H1 (cell line): ENCODE results near the gene ELOVL6. TPM values are rescaled to one million over a fixed set of nuclear protein-coding genes. Genes with fewer than 3 reads are reported as not detected.

Experiments
- CTCF ChIA-PET: fragments of 300-600 bp; sonication (Branson Sonifier 250); formaldehyde crosslinking; loops from one replicate; lab custom pipeline; 2021; ENCODE audit not compliant: partially characterized antibody; lab: Charles Lee
- POLR2A ChIA-PET: fragments of 300-600 bp; sonication (Branson Sonifier 250); formaldehyde crosslinking; loops from one replicate; lab custom pipeline; 2021; ENCODE audit warnings: inconsistent platforms; ENCODE audit not compliant: partially characterized antibody; lab: Charles Lee
- DNase-seq, 2 experiments: peaks; one replicate each; pipeline versions ENCODE4 v3.0.0 to v3.0.0-alpha.2; 2010 to 2022; ENCODE audit warnings: low spot score in 2 of 2, low read depth in 1 of 2, mixed read lengths in 1 of 2
- FAIRE-seq: peaks from 2 replicates; lab custom pipeline; 2011; peaks lifted over from hg19 to GRCh38; lab: Jason Lieb, UNC
- H2AFZ ChIP-seq: 2 replicates; pipeline ENCODE4 v1.8.1; 2012; ENCODE audit warnings: low read length, inconsistent platforms
- H2AK5ac ChIP-seq: 2 replicates; pipeline ENCODE4 v1.6.1; 2013; ENCODE audit warnings: low read depth, low read length
- H2BK120ac ChIP-seq: replicated peaks from 2 replicates; pipeline ENCODE3; 2013; ENCODE audit warnings: low read depth, low read length, inconsistent platforms
- H2BK12ac ChIP-seq: 2 replicates; pipeline ENCODE4 v1.6.1; 2013; ENCODE audit warnings: low read depth, low read length
- H2BK15ac ChIP-seq: 2 replicates; pipeline ENCODE4 v1.6.1; 2013; ENCODE audit warnings: low read length
- H2BK20ac ChIP-seq: 2 replicates; pipeline ENCODE4 v1.6.1; 2013; ENCODE audit warnings: low read length
- H2BK5ac ChIP-seq: 2 replicates; pipeline ENCODE4 v1.6.1; 2013; ENCODE audit warnings: low read depth, low read length
- H3K14ac ChIP-seq: 2 replicates; pipeline ENCODE4 v1.6.1; 2013; ENCODE audit warnings: inconsistent platforms; ENCODE audit not compliant: insufficient read length
- H3K18ac ChIP-seq: 2 replicates; pipeline ENCODE4 v1.6.1; 2013; ENCODE audit warnings: low read length; ENCODE audit errors: extremely low read depth
- H3K23ac ChIP-seq: 2 replicates; pipeline ENCODE4 v1.6.1; 2013; ENCODE audit warnings: inconsistent platforms; ENCODE audit not compliant: insufficient read length
- H3K23me2 ChIP-seq: 2 replicates; pipeline ENCODE4 v1.6.1; 2013; ENCODE audit warnings: low read depth, low read length
- H3K27ac ChIP-seq: 2 replicates; pipeline ENCODE4 v1.6.1; 2011; ENCODE audit warnings: low read depth, low read length, inconsistent platforms
- H3K27me3 ChIP-seq, 4 experiments: replicated peaks in 1 of 4; 1 replicate in 1 of 4; 2 replicates in 3 of 4; pipeline versions ENCODE4 v1.6.1 to v1.8.1; 2011 to 2013; ENCODE audit warnings: low read length in 3 of 4, mild to moderate bottlenecking in 3 of 4, inconsistent platforms in 2 of 4, mixed read lengths in 2 of 4, moderate library complexity in 1 of 4; ENCODE audit not compliant: control insufficient read depth in 3 of 4, insufficient read depth in 3 of 4; ENCODE audit errors: extremely low read depth in 1 of 4
- H3K36me3 ChIP-seq, 4 experiments: 2 replicates each; pipeline versions ENCODE4 v1.6.1 to v1.8.1; 2011 to 2013; ENCODE audit warnings: mild to moderate bottlenecking in 4 of 4, low read length in 3 of 4, moderate library complexity in 2 of 4, control low read depth in 1 of 4, inconsistent platforms in 1 of 4; ENCODE audit not compliant: insufficient read depth in 4 of 4, control insufficient read depth in 2 of 4
- H3K4ac ChIP-seq: replicated peaks from 2 replicates; pipeline ENCODE3; 2013; ENCODE audit warnings: low read length, low read depth, mixed read lengths, inconsistent platforms; ENCODE audit not compliant: insufficient read length
- H3K4me1 ChIP-seq, 4 experiments: replicated peaks in 1 of 4; 1 replicate in 1 of 4; 2 replicates in 3 of 4; pipeline versions ENCODE4 v1.6.1 to v1.8.1; 2011 to 2013; ENCODE audit warnings: low read length in 3 of 4, inconsistent platforms in 2 of 4, mixed read lengths in 1 of 4; ENCODE audit not compliant: insufficient read depth in 4 of 4, control insufficient read depth in 3 of 4
- H3K4me2 ChIP-seq, 2 experiments: 2 replicates each; pipeline versions ENCODE4 v1.6.1 to v1.8.1; 2011 to 2013; ENCODE audit warnings: low read depth in 2 of 2, low read length in 2 of 2, control low read depth in 1 of 2, inconsistent platforms in 1 of 2, mild to moderate bottlenecking in 1 of 2; ENCODE audit not compliant: insufficient read depth in 1 of 2
- H3K4me3 ChIP-seq, 4 experiments: fragments of 200-600, 300-600 bp in 1 of 4; sonication (generic), shearing (Covaris generic), sonication (Bioruptor Twin) in 1 of 4; 2 replicates each; pipeline versions ENCODE4 v1.5.1 to v1.8.1; 2011 to 2016; ENCODE audit warnings: low read length in 4 of 4, low read depth in 3 of 4, control low read depth in 2 of 4, inconsistent platforms in 2 of 4, mild to moderate bottlenecking in 2 of 4, mixed read lengths in 1 of 4, moderate library complexity in 1 of 4; ENCODE audit not compliant: insufficient read depth in 2 of 4; ENCODE audit errors: extremely low read depth in 1 of 4
- H3K56ac ChIP-seq: replicated peaks from 2 replicates; pipeline ENCODE3; 2013; ENCODE audit warnings: low read depth, mild to moderate bottlenecking, mixed read lengths, low read length, inconsistent platforms; ENCODE audit not compliant: insufficient read length
- H3K79me1 ChIP-seq: 2 replicates; pipeline ENCODE4 v1.6.1; 2013; ENCODE audit warnings: low read depth, low read length, control low read depth
- H3K79me2 ChIP-seq, 2 experiments: 2 replicates each; pipeline versions ENCODE4 v1.6.1 to v1.8.1; 2012 to 2013; ENCODE audit warnings: low read length in 2 of 2, mild to moderate bottlenecking in 2 of 2, inconsistent platforms in 1 of 2; ENCODE audit not compliant: insufficient read depth in 2 of 2, control insufficient read depth in 1 of 2
- H3K9ac ChIP-seq, 4 experiments: replicated peaks in 1 of 4; 1 replicate in 1 of 4; 2 replicates in 3 of 4; pipeline versions ENCODE4 v1.6.1 to v1.8.1; 2011 to 2013; ENCODE audit warnings: low read depth in 3 of 4, low read length in 3 of 4, control low read depth in 2 of 4, mild to moderate bottlenecking in 2 of 4, moderate library complexity in 2 of 4, inconsistent platforms in 1 of 4; ENCODE audit errors: extremely low read depth in 1 of 4
- H3K9me3 ChIP-seq, 2 experiments: 2 replicates each; pipeline versions ENCODE4 v1.6.1 to v1.8.1; 2012 to 2013; ENCODE audit warnings: mild to moderate bottlenecking in 2 of 2, moderate library complexity in 2 of 2, control low read depth in 1 of 2, inconsistent platforms in 1 of 2, low read depth in 1 of 2, low read length in 1 of 2, mixed read lengths in 1 of 2; ENCODE audit not compliant: insufficient read depth in 2 of 2
- H4K20me1 ChIP-seq, 2 experiments: replicated peaks in 1 of 2; 2 replicates each; pipeline versions ENCODE3 to v1.8.1; 2011 to 2013; ENCODE audit warnings: inconsistent platforms in 2 of 2, low read length in 2 of 2, mild to moderate bottlenecking in 1 of 2; ENCODE audit not compliant: insufficient read depth in 2 of 2, control insufficient read depth in 1 of 2
- H4K5ac ChIP-seq: 2 replicates; pipeline ENCODE4 v1.6.1; 2013; ENCODE audit warnings: low read length, low read depth, mixed read lengths, inconsistent platforms; ENCODE audit not compliant: insufficient read length
- H4K8ac ChIP-seq: 2 replicates; pipeline ENCODE4 v1.8.0; 2013; ENCODE audit warnings: mild to moderate bottlenecking, moderate library complexity, low read length, inconsistent platforms; ENCODE audit not compliant: insufficient read depth; ENCODE audit errors: extremely low read depth
- H4K91ac ChIP-seq: replicated peaks from 2 replicates; pipeline ENCODE3; 2013; ENCODE audit warnings: low read length, mixed read lengths, inconsistent platforms; ENCODE audit not compliant: insufficient read length
- CTBP2 ChIP-seq: IDR thresholded peaks from 2 replicates; pipeline ENCODE4 v1.7.0; 2011; ENCODE audit warnings: borderline replicate concordance, mild to moderate bottlenecking, moderate library complexity, mixed read lengths, low read length; ENCODE audit not compliant: insufficient read depth, insufficient read length
- CTCF ChIP-seq, 3 experiments: IDR thresholded peaks; 1 replicate in 2 of 3; 2 replicates in 1 of 3; pipeline versions ENCODE4 v1.5.1 to v1.6.1; 2011; ENCODE audit warnings: low read length in 3 of 3, mild to moderate bottlenecking in 3 of 3, inconsistent platforms in 2 of 3, low read depth in 1 of 3, moderate library complexity in 1 of 3; ENCODE audit not compliant: insufficient read depth in 1 of 3; ENCODE audit errors: control extremely low read depth in 1 of 3
- EZH2 ChIP-seq: fragments of 200-600 bp; sonication (generic); IDR thresholded peaks from 2 replicates; pipeline ENCODE4 v1.7.1; 2012; ENCODE audit warnings: low read depth, mild to moderate bottlenecking, moderate library complexity, low read length, inconsistent platforms; ENCODE audit not compliant: severe bottlenecking
- JUN ChIP-seq: IDR thresholded peaks from 2 replicates; pipeline ENCODE4 v1.6.1; 2011; ENCODE audit warnings: low read depth, mild to moderate bottlenecking, improper control_type of control experiment, low read length
- JUND ChIP-seq: IDR thresholded peaks from 2 replicates; pipeline ENCODE4 v1.6.1; 2011; ENCODE audit warnings: mild to moderate bottlenecking, improper control_type of control experiment, low read length
- KDM5A ChIP-seq: fragments of 200-600 bp; IDR thresholded peaks from 2 replicates; pipeline ENCODE4 v1.7.1; 2012; ENCODE audit warnings: mild to moderate bottlenecking, low read length, inconsistent platforms, mixed read lengths
- RNF2 ChIP-seq: fragments of 200-900, 300-1000 bp; sonication (generic); IDR thresholded peaks from 2 replicates; pipeline ENCODE4 v1.7.1; 2016; ENCODE audit warnings: borderline replicate concordance, low read depth, mild to moderate bottlenecking, antibody characterized with exemption, low read length; ENCODE audit not compliant: poor library complexity, severe bottlenecking; ENCODE audit errors: missing control alignments
- SAP30 ChIP-seq: fragments of 300-600 bp; sonication (generic); IDR thresholded peaks from 2 replicates; pipeline ENCODE4 v1.7.1; 2012; ENCODE audit warnings: low read length, moderate library complexity, mild to moderate bottlenecking, inconsistent platforms; ENCODE audit not compliant: insufficient read depth, insufficient replicate concordance
- TAF7 ChIP-seq: optimal IDR thresholded peaks from 2 replicates; pipeline ENCODE3; 2011; ENCODE audit warnings: low read depth, mild to moderate bottlenecking, inconsistent platforms, low read length, moderate library complexity, borderline replicate concordance
- ZNF274 ChIP-seq: IDR thresholded peaks from 2 replicates; pipeline ENCODE4 v1.7.0; 2012; ENCODE audit warnings: low read length, borderline replicate concordance; ENCODE audit errors: extremely low read depth
- WGBS, 2 experiments: shearing (Covaris generic) in 1 of 2; methylation state at CpG; one replicate each; pipeline versions ENCODE4 v1.1.6 to v1.1.7; 2013 to 2015; ENCODE audit warnings: low lambda C conversion rate in 2 of 2, mixed read lengths in 2 of 2, inconsistent platforms in 1 of 2, low coverage in 1 of 2, missing lambda C conversion rate in 1 of 2; ENCODE audit not compliant: insufficient replicate concordance in 2 of 2, insufficient coverage in 1 of 2, insufficient read length in 1 of 2; ENCODE audit errors: extremely low coverage in 1 of 2, missing lambda C conversion rate in 1 of 2; 5-methylcytosine and 5-hydroxymethylcytosine counted together
- polyA plus RNA-seq, 7 experiments: library from polyadenylated mRNA; depleted of rRNA in 3 of 7; stranded (reverse) in 5 of 7; unstranded in 2 of 7; fragments of >200 nt in 5 of 7; fragments of 200-250 nt in 2 of 7; gene quantifications; 1 replicate in 5 of 7; 2 replicates in 1 of 7; 4 replicates in 1 of 7; pipeline versions ENCODE4 v1.2.1 to v1.2.3, GENCODE V29; 2011 to 2013; ENCODE audit warnings: missing spikeins in 2 of 7, mixed read lengths in 2 of 7
- total RNA-seq: library from RNA; stranded (reverse); fragmentation: NEBNext Ultra II Directional; extraction: Animal tissue kit (Norgen Biotek cat#: 25700); gene quantifications from 2 replicates; pipeline ENCODE4 v1.2.1, GENCODE V29; 2021

The ELOVL6 gene
- total and polyA plus RNA-seq, 2 of the 8 experiments (the other 6 are each of a cell fraction or from before 2014, with no cell fraction given): 27.8 to 86.6 TPM

DNA sequence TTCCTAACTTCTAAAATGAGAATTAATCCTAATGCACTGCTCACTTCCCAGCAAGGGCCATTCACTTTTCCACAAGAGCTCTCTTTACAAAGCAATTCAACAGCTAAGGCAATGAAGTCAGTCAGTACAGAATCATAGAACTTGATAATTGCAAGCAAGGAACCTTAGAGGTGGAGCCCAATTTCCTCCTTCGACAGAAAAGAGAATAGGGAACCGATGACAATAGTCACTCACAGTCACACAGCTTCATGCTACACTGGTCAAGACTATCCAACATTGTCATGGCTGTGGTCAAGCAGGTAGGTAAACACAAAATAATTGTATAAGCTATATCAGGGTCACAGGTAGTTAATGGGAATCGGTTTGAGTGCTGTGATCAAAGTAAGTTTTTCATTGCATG lies 90.0 kb downstream of the ELOVL6 start:
- Histone ChIP-seq H3K27ac (no peak overlapping the region), H2BK5ac (no peak overlapping the region), H3K27me3 (no peaks in the 10 kb centered on the region), H3K23ac (no peak overlapping the region), H3K4me3 (no peak overlapping the region), H3K14ac (no peak overlapping the region), H3K9me3 (no peaks in the 10 kb centered on the region), H2AK5ac (no peak overlapping the region), H3K79me2 (peaks cover 0 to 49% of the 10 kb centered on the region in 2 experiments; a peak in 3 of 4 replicates), H2BK15ac (no peak overlapping the region), H4K91ac (no peak overlapping the region), H2AFZ (no peak overlapping the region), H3K23me2 (no peaks in the 10 kb centered on the region; the same call in 1 of the 2 replicates), H3K4ac (no peak overlapping the region), H4K8ac (no peak overlapping the region), H2BK12ac (no peak overlapping the region), H3K36me3 (peaks cover 0 to 8% (median 2%) of the 10 kb centered on the region in 4 experiments; a peak in 2 of 8 replicates), H2BK20ac (no peak overlapping the region), H4K5ac (no peak overlapping the region), H3K79me1 (peaks cover 3% of the 10 kb centered on the region; the same call in 1 of the 2 replicates), H3K18ac (no peak overlapping the region), H4K20me1 (peaks cover 0 to 2% of the 10 kb centered on the region in 2 experiments), H3K4me1 (peaks cover 0 to 21% (median 13%) of the 10 kb centered on the region in 4 experiments; a peak in 5 of 7 replicates), H2BK120ac (no peak overlapping the region), H3K56ac (no peak overlapping the region), H3K4me2 (no peak overlapping the region), H3K9ac (no peak overlapping the region)
- WGBS, 2 experiments: 86% methylated on average over 3 of the region's 3 CpGs; no CpG with 5 or more reads in 1 of the 2 experiments
- ChIA-PET CTCF (interaction anchor here (1.0 to 1.2 kb wide), 4 partner anchors 58 to 117 kb away, joined by 3 to 5 read pairs (median 4); no protein-coding TSS in a partner anchor), POLR2A (no interaction called here)
- no peak for FAIRE-seq
- DNase-seq: no peak
- TF ChIP-seq SAP30: no peak
- no peak for TF ChIP-seq CTCF (IDR thresholded peaks at IDR 0.05; ENCODE audit: control extremely low read depth in 1 of 3, insufficient read depth in 1 of 3, low read depth in 1 of 3, low read length in 3 of 3)
- TF ChIP-seq TAF7: no peak
- TF ChIP-seq CTBP2: no peak
- TF ChIP-seq ZNF274: no peak
- no peak for TF ChIP-seq JUND
- no peak for TF ChIP-seq KDM5A
- no peak for TF ChIP-seq RNF2
- TF ChIP-seq EZH2: no peak
- TF ChIP-seq JUN: no peak
